Erythroblast (primary cell): ENCODE results near the gene TMPRSS13.
"Not testable (repeated sequence)": the region's sequence is repeated elsewhere in the genome, so short reads cannot be mapped to it uniquely, and the experiment has no call there.

Experiments
- GATA1 ChIP-seq: IDR thresholded peaks from 2 replicates; pipeline ENCODE4 v1.6.1; 2011; ENCODE audit warnings: low read depth, mild to moderate bottlenecking, control low read depth, low read length, moderate library complexity
- POLR2A ChIP-seq: IDR thresholded peaks from 2 replicates; pipeline ENCODE4 v1.6.1; 2011; ENCODE audit warnings: mild to moderate bottlenecking, low read length

GRCh38 chr11:117865546-117865945 is 63.7 kb downstream of the TMPRSS13 start:
- TF ChIP-seq POLR2A, GATA1: not testable (repeated sequence)
